ENCODE measurements around the gene PLCB1. TPM values are rescaled to one million over a fixed set of nuclear protein-coding genes. Genes with fewer than 3 reads are reported as not detected.

PLCB1 gene
- polyA plus RNA-seq, 1 experiment, result 13.5 TPM

DNA sequence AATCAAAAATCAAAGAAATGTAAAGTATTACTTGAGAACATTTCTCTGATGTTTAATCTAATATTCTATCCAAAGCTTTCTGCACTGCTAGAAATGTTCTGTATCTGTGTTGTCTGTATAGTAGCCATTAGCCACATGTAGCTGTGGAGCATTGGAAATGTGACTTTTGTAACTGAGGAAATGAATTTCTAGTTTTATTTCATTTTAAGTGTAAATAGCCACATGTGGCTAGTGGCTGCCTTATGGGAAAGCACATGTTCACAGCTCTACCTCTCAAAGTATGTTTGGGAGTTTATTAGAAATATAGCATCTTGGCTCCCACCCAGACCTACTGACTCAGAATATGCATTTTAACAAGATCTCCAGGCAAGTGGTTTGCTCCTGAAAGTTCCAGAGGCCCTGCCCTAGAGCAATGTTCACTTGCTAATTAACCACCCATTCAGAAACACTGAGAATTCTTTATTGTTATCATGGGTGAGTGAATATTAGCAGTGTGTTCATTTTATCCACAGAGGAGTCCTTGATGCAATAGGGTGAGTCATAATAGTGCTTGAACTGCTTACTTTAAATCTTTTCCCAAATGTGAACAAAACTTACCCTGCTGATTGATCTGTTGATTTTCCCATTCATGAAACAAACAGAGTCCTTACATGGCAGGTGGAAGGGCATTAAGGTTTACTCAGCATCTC is 282.7 kb downstream of the PLCB1 start:
- POLR2A ChIA-PET, result no interaction called here
- Histone ChIP-seq H3K4me3 (ENCODE audit: low read depth, low read length) (no peak overlapping the region), H3K36me3 (ENCODE audit: control insufficient read depth, insufficient read depth, low read length) (no peaks in the 10 kb centered on the region), H3K27me3 (ENCODE audit: control insufficient read depth, insufficient read depth, low read length) (no peaks in the 10 kb centered on the region; the same call in 1 of the 2 replicates)
- CTCF ChIA-PET, result interaction anchor here (1.0 to 1.4 kb wide), 2 partner anchors 10 to 29 kb away, joined by 3 to 4 read pairs; no protein-coding TSS in a partner anchor
- peak; percentile 45 for DNase-seq (ENCODE audit: low read depth)
- TF ChIP-seq, protein P1, sequence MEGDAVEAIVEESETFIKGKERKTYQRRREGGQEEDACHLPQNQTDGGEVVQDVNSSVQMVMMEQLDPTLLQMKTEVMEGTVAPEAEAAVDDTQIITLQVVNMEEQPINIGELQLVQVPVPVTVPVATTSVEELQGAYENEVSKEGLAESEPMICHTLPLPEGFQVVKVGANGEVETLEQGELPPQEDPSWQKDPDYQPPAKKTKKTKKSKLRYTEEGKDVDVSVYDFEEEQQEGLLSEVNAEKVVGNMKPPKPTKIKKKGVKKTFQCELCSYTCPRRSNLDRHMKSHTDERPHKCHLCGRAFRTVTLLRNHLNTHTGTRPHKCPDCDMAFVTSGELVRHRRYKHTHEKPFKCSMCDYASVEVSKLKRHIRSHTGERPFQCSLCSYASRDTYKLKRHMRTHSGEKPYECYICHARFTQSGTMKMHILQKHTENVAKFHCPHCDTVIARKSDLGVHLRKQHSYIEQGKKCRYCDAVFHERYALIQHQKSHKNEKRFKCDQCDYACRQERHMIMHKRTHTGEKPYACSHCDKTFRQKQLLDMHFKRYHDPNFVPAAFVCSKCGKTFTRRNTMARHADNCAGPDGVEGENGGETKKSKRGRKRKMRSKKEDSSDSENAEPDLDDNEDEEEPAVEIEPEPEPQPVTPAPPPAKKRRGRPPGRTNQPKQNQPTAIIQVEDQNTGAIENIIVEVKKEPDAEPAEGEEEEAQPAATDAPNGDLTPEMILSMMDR (IDR thresholded peaks at IDR 0.05; ENCODE audit: insufficient read depth, low read depth, low read length), result no peak

DNA sequence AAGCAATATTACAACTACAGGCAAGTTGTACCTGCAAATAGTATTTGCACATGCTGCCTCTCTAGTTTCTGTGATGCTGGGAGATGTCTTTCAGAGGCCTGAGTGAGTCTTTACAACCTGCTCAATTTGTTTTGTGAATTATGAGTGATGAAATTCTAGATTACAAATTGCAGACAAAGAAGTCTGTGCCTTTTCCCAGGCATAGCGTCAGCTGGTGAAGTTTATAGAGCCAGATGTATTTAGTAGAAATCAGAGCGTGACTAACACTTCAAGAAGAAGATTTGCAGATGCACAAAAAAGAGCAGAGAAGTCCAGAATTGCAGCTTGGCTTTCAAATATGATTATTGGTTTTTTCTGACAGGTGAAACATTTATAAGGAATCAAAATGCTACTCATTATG is 289.9 kb downstream of the PLCB1 start:
- TF ChIP-seq, protein P1 (IDR thresholded peaks at IDR 0.05; ENCODE audit: insufficient read depth, low read depth, low read length), result no peak
- peak; percentile 55 for DNase-seq (ENCODE audit: low read depth)
- ChIA-PET POLR2A (no interaction called here), CTCF (no interaction called here)
- Histone ChIP-seq H3K27me3 (ENCODE audit: control insufficient read depth, insufficient read depth, low read length) (no peaks in the 10 kb centered on the region; the same call in 1 of the 2 replicates), H3K4me3 (ENCODE audit: low read depth, low read length) (no peak overlapping the region), H3K36me3 (ENCODE audit: control insufficient read depth, insufficient read depth, low read length) (no peaks in the 10 kb centered on the region)

DNA sequence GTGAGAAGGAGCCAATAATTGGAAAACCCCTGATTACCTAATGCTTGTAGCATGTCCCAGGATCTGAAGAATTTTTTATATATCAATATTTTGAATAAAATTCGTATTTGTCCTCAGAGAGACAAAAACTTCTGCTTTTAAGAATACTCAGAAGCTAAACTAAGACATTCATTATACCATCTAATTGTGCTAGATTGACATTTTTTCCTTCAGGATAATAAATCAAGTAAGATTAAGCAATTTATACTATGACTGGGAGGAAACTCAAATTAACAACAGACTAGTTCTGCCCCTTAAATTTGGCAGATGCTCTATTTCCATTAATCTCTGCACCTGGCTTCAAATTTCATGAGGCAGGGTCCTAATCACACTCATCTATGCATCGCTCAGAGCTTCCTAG is 291.4 kb downstream of the PLCB1 start:
- no peak overlapping the region for H3K4me3 ChIP-seq (ENCODE audit: low read depth, low read length)
- no peak for DNase-seq (ENCODE audit: low read depth)
- TF ChIP-seq, protein P1 (IDR thresholded peaks at IDR 0.05; ENCODE audit: insufficient read depth, low read depth, low read length), result no peak
- ChIA-PET POLR2A (no interaction called here), CTCF (no interaction called here)
- H3K27me3 ChIP-seq (ENCODE audit: control insufficient read depth, insufficient read depth, low read length), result no peaks in the 10 kb centered on the region; the same call in 1 of the 2 replicates
- no peaks in the 10 kb centered on the region for H3K36me3 ChIP-seq (ENCODE audit: control insufficient read depth, insufficient read depth, low read length)

DNA sequence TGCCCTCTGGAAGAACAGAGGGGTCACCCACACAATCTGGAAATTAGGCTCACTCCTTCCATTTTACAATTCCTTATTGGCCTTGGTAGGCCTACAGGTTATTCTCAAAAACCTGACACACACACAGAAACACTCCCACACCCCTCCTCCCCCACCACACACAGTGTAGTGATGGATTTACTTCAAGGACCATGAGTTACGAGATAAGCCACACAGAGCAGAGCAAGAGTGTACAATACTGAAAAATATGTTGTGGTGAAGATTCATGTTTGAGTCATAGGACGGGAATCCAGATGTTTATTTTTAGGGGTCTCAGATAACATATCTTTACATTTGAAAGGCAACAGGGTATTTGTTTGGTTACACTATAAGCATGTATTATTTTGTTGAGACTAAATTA is 291.9 kb downstream of the PLCB1 start:
- no peak overlapping the region for H3K4me3 ChIP-seq (ENCODE audit: low read depth, low read length)
- no peaks in the 10 kb centered on the region for H3K27me3 ChIP-seq (ENCODE audit: control insufficient read depth, insufficient read depth, low read length)
- DNase-seq (ENCODE audit: low read depth), result no peak
- ChIA-PET POLR2A (no interaction called here), CTCF (no interaction called here)
- H3K36me3 ChIP-seq (ENCODE audit: control insufficient read depth, insufficient read depth, low read length), result no peaks in the 10 kb centered on the region
- TF ChIP-seq, protein P1 (IDR thresholded peaks at IDR 0.05; ENCODE audit: insufficient read depth, low read depth, low read length), result no peak

DNA sequence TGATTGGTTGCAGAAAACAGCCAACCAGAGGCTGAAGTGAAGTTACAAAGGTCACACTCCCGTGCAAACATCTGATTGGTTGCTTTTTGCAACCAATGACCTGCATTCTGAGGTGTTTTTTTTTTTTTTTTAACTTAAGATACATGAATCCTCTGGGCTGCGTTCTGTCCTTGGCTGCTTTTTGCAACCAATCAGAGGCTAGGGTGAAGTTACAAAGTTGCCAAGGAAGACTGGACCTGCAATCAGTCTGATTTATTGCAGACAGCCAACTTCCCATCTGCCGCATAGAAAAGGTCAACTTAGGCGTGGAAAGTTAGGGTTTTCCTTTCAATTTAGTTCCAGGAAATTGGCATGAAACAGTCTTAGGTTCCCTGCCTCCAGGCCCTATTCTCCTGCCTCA is 292.9 kb downstream of the PLCB1 start:
- no peaks in the 10 kb centered on the region for H3K27me3 ChIP-seq (ENCODE audit: control insufficient read depth, insufficient read depth, low read length)
- TF ChIP-seq, protein P1 (IDR thresholded peaks at IDR 0.05; ENCODE audit: insufficient read depth, low read depth, low read length), result no peak
- DNase-seq (ENCODE audit: low read depth), result no peak
- no peaks in the 10 kb centered on the region for H3K36me3 ChIP-seq (ENCODE audit: control insufficient read depth, insufficient read depth, low read length)
- no peak overlapping the region for H3K4me3 ChIP-seq (ENCODE audit: low read depth, low read length)
- POLR2A ChIA-PET, result no interaction called here
- CTCF ChIA-PET, result no interaction called here

Data from BJ (cell line).